ENCODE data around the gene MBD3L1. TPM values are rescaled to one million over a fixed set of nuclear protein-coding genes. Genes with fewer than 3 reads are reported as not detected.

The MBD3L1 gene
- total RNA-seq, result not detected in 2 replicates

GRCh38 chr19:8832132-8833021 is at the start of gene MBD3L1, which contains the start of gene ZNF558:
Gene MBD3L1 (plus strand): TSS chr19:8832377. CDS start chr19:8842679, 10,302 bp downstream.
Gene ZNF558 (minus strand): TSS chr19:8832304. CDS start chr19:8822659, 9,645 bp downstream.

Other genes with a start within 250 kb of the MBD3L1 start
- 37.2 and 38.0 TPM in 2 replicates for gene ADAMTS10, start 221.7 kb upstream of the MBD3L1 start, total RNA-seq
- not detected in 2 replicates for gene NFILZ, start 201.7 kb upstream of the MBD3L1 start, total RNA-seq
- gene ACTL9, start 133.6 kb upstream of the MBD3L1 start, total RNA-seq, result not detected in 2 replicates
- gene OR2Z1, start 110.7 kb upstream of the MBD3L1 start, total RNA-seq, result not detected in 2 replicates
- 16.3 and 19.1 TPM in 2 replicates for gene ZNF558, start 73 bp upstream of the MBD3L1 start, total RNA-seq
- under 0.01 and 0.12 TPM in 2 replicates for gene MUC16, start 178.0 kb downstream of the MBD3L1 start, total RNA-seq